SK-N-SH treated with all-trans-retinoic acid at 6 μM for 48 hours (cell line): ENCODE results near the gene PRDM11.
A peak's percentile ranks its signal among the peaks of the same experiment; 100 is the strongest.

Source experiments
- ATAC-seq: fragments of 200-7000 bp; cut with Tn5 transposase; 3 replicates; pipeline ENCODE4 v1.9.1; 2020; ENCODE audit warnings: mild to moderate bottlenecking, moderate library complexity
- ARNTL ChIP-seq: fragments of 450-650 bp; formaldehyde crosslinking; IDR thresholded peaks from 2 replicates; pipeline ENCODE4 v1.5.0; 2020; ENCODE audit warnings: low read depth, mild to moderate bottlenecking, moderate library complexity, borderline replicate concordance
- BACH2 ChIP-seq: fragments of 250-450 bp; sonication (Bioruptor Pico); IDR thresholded peaks from 2 replicates; pipeline ENCODE4 v1.9.0; 2021; ENCODE audit warnings: mild to moderate bottlenecking, borderline replicate concordance
- CSDC2 ChIP-seq: fragments of 250-450 bp; sonication (Bioruptor Pico); IDR thresholded peaks from 2 replicates; pipeline ENCODE4 v1.5.0; 2020; ENCODE audit warnings: mild to moderate bottlenecking, moderate library complexity
- ESRRG ChIP-seq: fragments of 250-450 bp; sonication (Bioruptor Pico); IDR thresholded peaks from 2 replicates; pipeline ENCODE4 v1.6.1; 2021; ENCODE audit warnings: mild to moderate bottlenecking
- GLIS3 ChIP-seq: fragments of 250-450 bp; sonication (Bioruptor Pico); IDR thresholded peaks from 2 replicates; pipeline ENCODE4 v1.5.0; 2020; ENCODE audit warnings: mild to moderate bottlenecking, moderate library complexity
- ISL1 ChIP-seq: fragments of 250-450 bp; sonication (Bioruptor Pico); IDR thresholded peaks from 2 replicates; pipeline ENCODE4 v2.1.2; 2022; ENCODE audit warnings: mild to moderate bottlenecking, moderate library complexity
- OSR1 ChIP-seq: fragments of 250-450 bp; sonication (Bioruptor Pico); IDR thresholded peaks from 2 replicates; pipeline ENCODE4 v1.8.0; 2022; ENCODE audit warnings: moderate library complexity, mild to moderate bottlenecking, inconsistent platforms
- PPARA ChIP-seq: fragments of 250-450 bp; sonication (Bioruptor Pico); IDR thresholded peaks from 2 replicates; pipeline ENCODE4 v1.5.0; 2020; ENCODE audit warnings: mild to moderate bottlenecking, borderline replicate concordance
- RARB ChIP-seq: fragments of 250-450 bp; sonication (Bioruptor Pico); IDR thresholded peaks from 2 replicates; pipeline ENCODE4 v1.8.0; 2021; ENCODE audit warnings: mild to moderate bottlenecking, moderate library complexity
- TCF4 ChIP-seq: fragments of 250-450 bp; sonication (Bioruptor Pico); IDR thresholded peaks from 2 replicates; pipeline ENCODE4 v1.8.0; 2021; ENCODE audit warnings: mild to moderate bottlenecking, moderate library complexity, borderline replicate concordance
- TSHZ2 ChIP-seq: fragments of 250-450 bp; sonication (Bioruptor Pico); IDR thresholded peaks from 2 replicates; pipeline ENCODE4 v1.5.0; 2020; ENCODE audit warnings: mild to moderate bottlenecking, moderate library complexity
- ZC3H10 ChIP-seq: fragments of 250-450 bp; sonication (Bioruptor Pico); IDR thresholded peaks from 2 replicates; pipeline ENCODE4 v1.5.1; 2021; ENCODE audit warnings: mild to moderate bottlenecking, moderate library complexity
- ZFP3 ChIP-seq: fragments of 250-450 bp; sonication (Bioruptor Pico); IDR thresholded peaks from 2 replicates; pipeline ENCODE4 v1.5.0; 2020; ENCODE audit warnings: mild to moderate bottlenecking, moderate library complexity
- ZFP30 ChIP-seq: fragments of 450-650 bp; formaldehyde crosslinking; IDR thresholded peaks from 2 replicates; pipeline ENCODE4 v1.5.0; 2022; ENCODE audit warnings: mild to moderate bottlenecking, moderate library complexity
- ZNF565 ChIP-seq: fragments of 450-650 bp; formaldehyde crosslinking; conservative IDR thresholded peaks from 2 replicates; pipeline ENCODE4 v1.5.0; 2020; ENCODE audit warnings: low read depth, mild to moderate bottlenecking, moderate library complexity
- ZNF8 ChIP-seq: fragments of 450-650 bp; formaldehyde crosslinking; IDR thresholded peaks from 2 replicates; pipeline ENCODE4 v1.5.0; 2020; ENCODE audit warnings: mild to moderate bottlenecking, moderate library complexity
- TF ChIP-seq, protein P1 (sequence below): fragments of 250-450 bp; sonication (Bioruptor Pico); IDR thresholded peaks from 2 replicates; pipeline ENCODE4 v1.8.0; 2021; ENCODE audit warnings: low read depth, mild to moderate bottlenecking, moderate library complexity, borderline replicate concordance
- TF ChIP-seq, protein P2 (sequence below): fragments of 250-450 bp; sonication (Bioruptor Pico); IDR thresholded peaks from 2 replicates; pipeline ENCODE4 v1.8.0; 2020; ENCODE audit warnings: mild to moderate bottlenecking, moderate library complexity, borderline replicate concordance

PRDM11 gene

GRCh38 chr11:45278714-45279113 lies 132.3 kb downstream of the PRDM11 start:
- no peak for ATAC-seq
- TF ChIP-seq, protein P1, sequence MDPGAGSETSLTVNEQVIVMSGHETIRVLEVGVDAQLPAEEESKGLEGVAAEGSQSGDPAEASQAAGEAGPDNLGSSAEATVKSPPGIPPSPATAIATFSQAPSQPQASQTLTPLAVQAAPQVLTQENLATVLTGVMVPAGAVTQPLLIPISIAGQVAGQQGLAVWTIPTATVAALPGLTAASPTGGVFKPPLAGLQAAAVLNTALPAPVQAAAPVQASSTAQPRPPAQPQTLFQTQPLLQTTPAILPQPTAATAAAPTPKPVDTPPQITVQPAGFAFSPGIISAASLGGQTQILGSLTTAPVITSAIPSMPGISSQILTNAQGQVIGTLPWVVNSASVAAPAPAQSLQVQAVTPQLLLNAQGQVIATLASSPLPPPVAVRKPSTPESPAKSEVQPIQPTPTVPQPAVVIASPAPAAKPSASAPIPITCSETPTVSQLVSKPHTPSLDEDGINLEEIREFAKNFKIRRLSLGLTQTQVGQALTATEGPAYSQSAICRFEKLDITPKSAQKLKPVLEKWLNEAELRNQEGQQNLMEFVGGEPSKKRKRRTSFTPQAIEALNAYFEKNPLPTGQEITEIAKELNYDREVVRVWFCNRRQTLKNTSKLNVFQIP: no peak
- no peak for TF ChIP-seq OSR1 (CRISPR knock-in tag)

DNA sequence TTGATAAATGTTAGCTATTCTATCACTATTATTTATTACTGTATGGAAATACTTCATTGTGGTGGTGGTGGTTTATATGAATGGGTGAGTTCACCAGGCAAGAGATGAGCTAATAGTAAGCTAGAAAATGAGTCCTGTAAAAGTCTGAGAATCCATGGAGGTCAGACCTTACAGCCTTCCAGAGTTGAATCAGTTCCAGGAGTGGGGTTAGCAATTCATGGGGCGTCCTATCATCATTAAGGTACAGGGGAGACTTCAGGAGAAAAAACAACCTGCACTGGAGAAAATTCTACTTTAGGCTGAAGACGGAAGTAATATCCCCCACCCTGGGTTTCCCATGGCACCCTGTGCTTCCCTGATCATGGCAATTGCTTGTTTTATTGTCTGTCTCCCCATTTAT lies 133.2 kb downstream of the PRDM11 start:
- ATAC-seq: no peak
- no peak for TF ChIP-seq ZC3H10 (CRISPR knock-in tag)
- TF ChIP-seq, protein P1: no peak
- TF ChIP-seq ZNF8: no peak
- no peak for TF ChIP-seq ZNF565
- TF ChIP-seq ISL1: no peak
- TF ChIP-seq ZFP3: no peak
- no peak for TF ChIP-seq GLIS3 (CRISPR knock-in tag)
- TF ChIP-seq, protein P2, sequence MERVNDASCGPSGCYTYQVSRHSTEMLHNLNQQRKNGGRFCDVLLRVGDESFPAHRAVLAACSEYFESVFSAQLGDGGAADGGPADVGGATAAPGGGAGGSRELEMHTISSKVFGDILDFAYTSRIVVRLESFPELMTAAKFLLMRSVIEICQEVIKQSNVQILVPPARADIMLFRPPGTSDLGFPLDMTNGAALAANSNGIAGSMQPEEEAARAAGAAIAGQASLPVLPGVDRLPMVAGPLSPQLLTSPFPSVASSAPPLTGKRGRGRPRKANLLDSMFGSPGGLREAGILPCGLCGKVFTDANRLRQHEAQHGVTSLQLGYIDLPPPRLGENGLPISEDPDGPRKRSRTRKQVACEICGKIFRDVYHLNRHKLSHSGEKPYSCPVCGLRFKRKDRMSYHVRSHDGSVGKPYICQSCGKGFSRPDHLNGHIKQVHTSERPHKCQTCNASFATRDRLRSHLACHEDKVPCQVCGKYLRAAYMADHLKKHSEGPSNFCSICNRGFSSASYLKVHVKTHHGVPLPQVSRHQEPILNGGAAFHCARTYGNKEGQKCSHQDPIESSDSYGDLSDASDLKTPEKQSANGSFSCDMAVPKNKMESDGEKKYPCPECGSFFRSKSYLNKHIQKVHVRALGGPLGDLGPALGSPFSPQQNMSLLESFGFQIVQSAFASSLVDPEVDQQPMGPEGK (CRISPR knock-in tag): no peak
- no peak for TF ChIP-seq TSHZ2 (CRISPR knock-in tag)
- TF ChIP-seq BACH2 (CRISPR knock-in tag): no peak
- TF ChIP-seq TCF4: no peak
- no peak for TF ChIP-seq OSR1 (CRISPR knock-in tag)
- TF ChIP-seq RARB: no peak
- TF ChIP-seq CSDC2 (CRISPR knock-in tag): no peak
- TF ChIP-seq ZFP30 (CRISPR knock-in tag): no peak
- TF ChIP-seq ARNTL (CRISPR knock-in tag): no peak

- no peak for TF ChIP-seq CSDC2 (CRISPR knock-in tag)
- TF ChIP-seq OSR1 (CRISPR knock-in tag): no peak
- TF ChIP-seq ZC3H10 (CRISPR knock-in tag): no peak
- no peak for TF ChIP-seq ESRRG
- TF ChIP-seq TSHZ2 (CRISPR knock-in tag): no peak
- TF ChIP-seq PPARA (CRISPR knock-in tag): no peak
- TF ChIP-seq, all 23 proteins: peak for 0
- peak; percentile 22; the same call in 1 of the 3 replicates for ATAC-seq
Observed at GRCh38 chr11:45280449-45280848, 134.0 kb downstream of the PRDM11 start.

DNA sequence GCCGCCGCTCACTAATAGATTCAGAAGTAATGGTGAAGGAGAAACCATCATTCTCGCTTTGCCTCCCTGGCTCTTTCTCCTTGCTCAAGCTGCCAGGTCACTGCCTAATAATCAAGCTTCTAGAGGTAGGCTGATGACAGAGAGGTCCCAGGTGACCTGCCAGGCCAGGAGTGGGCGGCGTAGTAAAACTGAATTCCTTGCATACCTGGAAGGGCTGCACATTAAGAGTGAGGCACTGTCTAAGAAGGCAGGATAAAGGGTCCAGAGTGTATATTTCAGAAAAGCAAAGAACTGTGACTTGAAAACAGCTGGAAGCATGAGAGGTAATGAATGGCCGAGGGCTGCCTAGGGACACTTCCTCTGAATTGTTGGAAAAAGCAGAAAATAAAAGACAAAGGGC lies 135.6 kb downstream of the PRDM11 start:
- ATAC-seq: no peak
- no peak for TF ChIP-seq ZFP3
